Stomach (tissue), 4 donors: ENCODE data around the gene FAM131B.

Experiments used
- EP300 ChIP-seq: sonication (generic); formaldehyde crosslinking; IDR thresholded peaks from one replicate; pipeline ENCODE4 v1.6.1; 2017; ENCODE audit warnings: antibody characterized with exemption
- POLR2A ChIP-seq, 4 donors: fragments of 450-650 bp; IDR thresholded peaks; one replicate each; pipeline ENCODE4 v1.6.1; 2016; ENCODE audit warnings: antibody characterized with exemption in 4 of 4, control low read depth in 2 of 4, mild to moderate bottlenecking in 1 of 4, moderate library complexity in 1 of 4
- TF ChIP-seq, protein P1 (sequence below), 7 experiments: fragments of 450-650 bp in 4 of 7; fragments of 200-600 bp in 3 of 7; sonication (generic) in 3 of 7; IDR thresholded peaks; one replicate each; pipeline ENCODE4 v1.5.1; 2016 to 2019; ENCODE audit warnings: antibody characterized with exemption in 7 of 7, control low read depth in 2 of 7, mild to moderate bottlenecking in 1 of 7

DNA sequence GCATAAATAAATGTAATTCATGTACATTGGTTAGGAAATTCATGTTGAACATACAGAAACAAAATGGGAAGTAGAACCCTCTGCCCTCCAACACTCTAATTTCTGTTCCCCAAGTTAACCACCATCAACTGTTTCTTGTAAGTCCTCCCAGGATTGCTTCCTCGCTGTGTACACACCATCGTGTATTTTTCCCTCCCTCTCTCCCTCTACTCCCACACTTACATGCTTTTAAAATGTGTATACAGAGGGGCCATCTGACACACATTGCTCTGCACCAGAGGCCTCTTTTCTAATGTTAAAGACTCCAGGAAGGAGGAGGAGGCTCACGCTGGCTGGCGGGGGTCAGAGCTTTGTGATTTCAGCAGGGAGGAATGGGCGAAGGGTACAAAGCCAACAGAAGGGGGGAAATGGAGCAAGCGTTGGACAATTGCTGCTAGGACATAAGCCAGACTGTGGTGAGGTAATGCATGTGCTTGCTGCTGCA, 48.0 kb upstream of the FAM131B start:
- TF ChIP-seq POLR2A (IDR thresholded peaks at IDR 0.05) (no peak), EP300 (no peak)
- TF ChIP-seq, protein P1, sequence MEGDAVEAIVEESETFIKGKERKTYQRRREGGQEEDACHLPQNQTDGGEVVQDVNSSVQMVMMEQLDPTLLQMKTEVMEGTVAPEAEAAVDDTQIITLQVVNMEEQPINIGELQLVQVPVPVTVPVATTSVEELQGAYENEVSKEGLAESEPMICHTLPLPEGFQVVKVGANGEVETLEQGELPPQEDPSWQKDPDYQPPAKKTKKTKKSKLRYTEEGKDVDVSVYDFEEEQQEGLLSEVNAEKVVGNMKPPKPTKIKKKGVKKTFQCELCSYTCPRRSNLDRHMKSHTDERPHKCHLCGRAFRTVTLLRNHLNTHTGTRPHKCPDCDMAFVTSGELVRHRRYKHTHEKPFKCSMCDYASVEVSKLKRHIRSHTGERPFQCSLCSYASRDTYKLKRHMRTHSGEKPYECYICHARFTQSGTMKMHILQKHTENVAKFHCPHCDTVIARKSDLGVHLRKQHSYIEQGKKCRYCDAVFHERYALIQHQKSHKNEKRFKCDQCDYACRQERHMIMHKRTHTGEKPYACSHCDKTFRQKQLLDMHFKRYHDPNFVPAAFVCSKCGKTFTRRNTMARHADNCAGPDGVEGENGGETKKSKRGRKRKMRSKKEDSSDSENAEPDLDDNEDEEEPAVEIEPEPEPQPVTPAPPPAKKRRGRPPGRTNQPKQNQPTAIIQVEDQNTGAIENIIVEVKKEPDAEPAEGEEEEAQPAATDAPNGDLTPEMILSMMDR (IDR thresholded peaks at IDR 0.05): no peak
